ENCODE results near the gene MAP1B.

The MAP1B gene

DNA sequence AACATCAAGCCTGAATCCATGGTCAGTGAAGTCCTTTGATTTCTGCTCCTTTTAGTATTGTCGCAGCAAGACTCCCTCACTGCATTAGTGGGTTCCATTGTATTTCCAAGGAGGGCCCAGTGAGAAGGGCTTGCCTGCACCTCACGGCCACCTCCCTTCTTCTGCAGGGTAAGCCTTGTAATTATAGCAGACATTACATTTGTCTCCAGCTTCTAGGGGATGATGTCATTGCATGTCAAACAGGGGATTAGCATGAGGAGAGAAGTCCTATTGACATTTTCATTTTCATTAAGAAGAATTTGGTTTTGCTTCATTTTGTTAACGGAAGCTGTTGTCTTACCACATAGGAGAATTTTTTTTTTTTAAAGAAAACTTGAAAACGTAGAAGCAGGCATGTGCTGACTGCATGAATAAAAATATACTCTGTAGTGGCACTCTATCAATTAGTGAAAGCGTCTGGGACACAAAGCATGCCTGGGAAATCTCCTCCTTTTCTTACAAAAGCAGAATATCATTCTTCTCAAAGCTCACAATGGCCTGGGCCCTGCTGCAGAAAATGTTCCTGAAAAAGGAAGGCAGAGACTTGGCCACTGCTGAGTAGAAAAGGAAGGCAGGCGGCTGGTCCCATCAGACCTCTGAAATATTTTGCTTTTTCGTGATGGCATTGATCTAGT, 27.1 kb downstream of the MAP1B start:
- DNase-seq: no peak

DNA sequence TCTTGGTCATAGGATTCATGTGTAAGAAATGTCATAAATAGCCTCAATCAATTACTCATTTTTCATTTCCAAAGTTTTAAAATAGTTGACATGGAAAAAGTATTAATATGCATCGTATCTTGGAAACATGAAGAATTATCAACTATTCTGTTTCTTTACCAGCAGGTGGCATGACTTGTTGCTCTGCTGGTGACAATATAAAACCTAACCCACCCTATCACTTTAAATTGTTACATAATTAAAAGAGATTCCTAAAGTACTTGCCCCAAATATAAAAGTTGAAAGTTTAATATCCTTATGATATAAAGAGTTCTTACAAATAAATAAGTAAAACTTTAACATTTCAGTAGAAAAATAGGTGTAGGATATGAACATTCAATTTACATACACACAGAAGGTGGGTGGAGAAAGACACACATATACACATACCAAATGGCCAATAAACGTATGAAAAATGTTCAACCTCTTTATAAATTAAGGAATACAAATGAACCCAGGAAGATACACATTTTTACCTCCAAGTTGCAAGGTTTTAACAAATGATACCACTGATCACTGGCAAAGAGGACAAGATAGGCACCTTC, 30.6 kb downstream of the MAP1B start:
- DNase-seq: no peak

DNA sequence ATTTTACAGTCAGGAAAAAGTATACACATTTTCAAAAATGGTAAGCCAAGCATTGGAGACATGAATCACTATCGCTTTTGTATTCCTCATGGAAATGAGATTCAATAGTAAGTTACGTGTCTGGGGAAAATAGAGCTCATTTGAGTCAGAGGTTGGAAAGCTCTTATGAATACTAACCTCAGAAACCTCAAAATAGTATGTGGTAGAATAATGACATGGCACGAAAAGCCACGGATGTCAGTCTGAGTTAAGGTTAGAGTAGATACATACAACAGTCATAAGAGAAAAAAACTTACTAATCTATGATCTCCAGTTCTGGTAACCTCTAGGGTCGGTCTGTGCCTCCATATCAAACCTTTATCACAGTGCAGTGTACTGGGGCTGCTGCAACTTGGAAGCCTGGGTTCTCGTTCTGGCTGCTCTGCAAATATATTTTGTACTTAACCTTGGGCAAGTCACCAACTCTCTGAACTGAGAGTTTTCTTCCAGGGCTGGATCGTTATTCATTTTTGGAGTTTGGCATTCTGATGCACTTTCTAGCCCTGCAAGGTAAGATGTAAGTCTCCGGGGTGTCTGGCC, 31.8 kb downstream of the MAP1B start:
- DNase-seq: peak; percentile 15

DNA sequence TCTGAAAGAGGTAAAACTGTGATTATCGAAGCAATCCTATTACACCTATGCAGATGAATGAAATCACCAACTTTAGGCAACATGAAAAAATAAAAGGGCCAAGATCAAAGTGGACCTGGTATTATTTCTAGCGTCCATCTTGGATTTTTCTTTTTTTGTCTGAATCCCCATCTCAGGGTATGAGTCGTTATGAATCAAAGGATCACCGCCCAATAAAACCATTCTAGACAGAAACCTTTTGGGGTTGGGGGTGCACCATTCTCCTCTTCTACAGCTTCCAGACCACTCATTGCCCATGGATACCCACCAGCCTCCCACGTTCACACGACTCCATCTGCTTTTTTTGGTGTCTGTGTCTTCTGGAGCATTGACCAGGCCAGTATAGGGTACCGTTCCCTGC, 33.4 kb downstream of the MAP1B start:
- DNase-seq: no peak

DNA sequence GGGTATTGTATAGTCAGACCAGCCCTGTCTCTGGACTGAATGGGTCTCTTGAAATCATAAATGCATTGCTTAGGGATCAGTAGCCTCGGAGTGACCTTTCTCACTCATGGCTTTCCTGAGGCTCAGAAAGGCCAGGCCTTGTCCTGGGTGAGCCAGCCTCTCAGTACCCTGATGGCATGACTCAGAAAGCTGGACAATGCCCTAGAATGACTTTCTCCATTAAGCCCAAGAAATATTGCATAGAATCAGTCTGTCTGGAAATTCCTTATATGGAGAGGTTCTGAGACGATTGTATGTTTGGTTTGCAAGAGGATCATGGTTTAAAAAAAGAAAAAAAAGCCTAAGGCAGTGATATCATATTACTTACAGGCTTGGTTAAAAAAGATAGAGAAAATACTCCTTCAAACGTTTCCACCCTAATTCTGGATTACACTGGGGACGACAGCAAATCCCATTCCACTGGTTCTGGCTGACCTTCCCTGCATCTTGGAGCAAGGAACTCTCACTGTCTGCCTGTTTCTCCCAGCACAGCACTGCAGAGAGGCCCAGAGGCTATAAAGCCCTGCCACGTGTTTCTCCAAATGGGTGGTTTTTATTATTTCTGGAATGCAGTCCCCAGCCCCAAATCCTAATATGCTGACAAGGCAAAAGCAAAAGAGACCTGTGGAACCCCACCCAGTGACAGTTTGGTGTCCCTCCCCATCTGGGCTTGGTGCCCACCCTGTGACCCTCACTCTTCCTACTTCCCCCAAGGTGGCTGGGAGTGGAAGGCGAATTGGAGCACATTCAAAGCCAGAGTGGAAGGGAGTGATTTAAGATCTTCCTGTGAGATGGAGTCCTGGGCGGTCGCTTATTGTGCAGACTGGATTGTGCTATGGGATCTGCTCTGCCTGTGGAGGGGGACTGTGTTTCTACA, 34.4 kb downstream of the MAP1B start:
- DNase-seq: no peak

DNA sequence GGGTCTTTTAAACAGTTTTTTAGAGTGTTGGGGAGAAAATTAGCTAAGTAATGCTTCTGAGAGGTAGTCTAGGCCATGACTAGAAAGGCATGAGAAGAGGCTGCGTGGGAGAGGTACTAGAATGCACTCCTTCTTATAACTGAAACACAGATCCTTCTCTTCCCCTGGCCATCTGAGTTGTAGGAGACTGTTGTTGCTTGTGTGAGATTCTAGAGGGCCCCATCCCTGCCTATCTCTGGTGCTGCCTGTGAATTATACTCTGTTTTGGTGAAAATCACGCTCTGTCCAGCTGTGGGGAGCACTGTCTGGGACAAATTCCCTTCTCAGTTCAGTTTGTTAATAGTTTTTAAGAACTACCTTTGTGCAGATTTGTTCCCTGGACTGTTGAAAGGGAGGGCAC, 37.5 kb downstream of the MAP1B start:
- DNase-seq: no peak

DNA sequence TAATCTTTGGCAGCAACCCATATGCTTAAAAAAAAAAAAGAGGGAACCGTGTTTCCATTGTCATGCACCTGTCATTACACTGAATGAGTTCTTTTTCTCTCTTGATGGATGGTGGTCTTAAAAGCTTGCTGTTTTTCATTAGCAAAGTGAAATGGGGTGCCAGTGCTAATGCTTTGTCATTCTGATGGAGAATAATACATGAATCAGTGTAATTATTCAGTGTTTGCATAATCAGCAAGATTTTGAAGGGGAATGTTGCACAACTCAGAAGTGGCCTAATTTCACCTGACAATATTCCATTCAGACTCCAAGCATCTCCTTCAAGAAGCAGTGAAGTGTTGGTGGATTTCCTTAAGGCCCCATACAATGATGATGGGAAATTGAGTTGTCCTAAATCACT, 38.1 kb downstream of the MAP1B start:
- DNase-seq: no peak

DNA sequence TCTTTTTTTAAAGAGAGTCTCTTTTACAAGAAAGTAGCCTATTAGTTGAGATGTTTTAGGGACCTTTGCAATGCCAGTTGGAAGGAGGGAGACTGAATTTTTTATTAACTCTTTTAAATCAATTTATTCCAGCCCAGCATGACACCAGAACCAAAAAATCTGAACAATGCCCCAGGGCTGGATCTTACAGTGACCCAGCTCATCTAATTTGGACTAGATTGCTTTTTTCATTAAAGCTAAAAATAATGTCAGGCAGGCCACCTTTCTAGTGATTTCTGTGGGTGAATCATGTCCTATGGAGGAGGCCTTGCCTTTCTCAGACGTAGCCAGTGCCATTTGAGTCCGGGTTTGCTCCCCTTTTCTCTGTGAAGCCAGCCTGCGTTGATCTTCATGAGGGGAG, 38.8 kb downstream of the MAP1B start:
- DNase-seq: no peak

DNA sequence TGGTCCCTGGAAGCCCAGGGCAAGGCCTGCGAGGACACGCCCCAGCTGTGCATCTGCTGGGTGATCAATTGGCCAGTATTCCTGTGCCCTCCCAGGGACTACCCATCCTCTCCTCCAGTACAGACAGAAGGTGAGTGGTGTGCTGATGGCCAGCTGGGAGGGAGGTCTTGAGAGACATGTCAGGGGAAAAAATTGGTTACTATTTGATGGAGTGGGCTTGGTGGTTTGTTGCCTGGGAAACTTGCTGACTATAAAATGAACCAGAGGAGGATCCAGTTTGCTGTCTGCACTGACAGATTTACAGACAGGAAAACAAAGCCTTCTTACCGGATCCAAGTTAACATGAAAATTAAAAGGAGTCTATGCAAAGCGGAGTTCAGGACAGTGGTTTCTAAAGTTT, 40.3 kb downstream of the MAP1B start:
- no peak for DNase-seq

DNA sequence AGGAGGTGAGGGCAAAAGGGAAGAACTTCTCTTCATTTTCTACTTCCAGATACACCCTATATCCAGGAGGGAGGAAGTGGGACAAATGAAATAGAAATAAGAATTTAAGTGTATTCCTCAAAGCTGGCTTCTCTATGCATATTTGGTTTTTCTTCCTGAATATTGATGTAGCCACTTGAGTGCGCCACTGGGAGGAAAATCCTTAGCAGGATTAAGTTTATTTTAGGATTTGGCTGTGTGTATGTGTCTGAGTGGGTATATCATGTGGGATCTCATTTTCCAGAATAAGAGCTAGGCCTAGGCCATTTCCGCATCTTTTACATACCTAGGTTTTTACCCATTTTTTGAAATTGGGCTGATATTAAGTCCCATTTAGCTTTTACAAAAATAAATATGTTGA, 42.5 kb downstream of the MAP1B start:
- DNase-seq: no peak

DNA sequence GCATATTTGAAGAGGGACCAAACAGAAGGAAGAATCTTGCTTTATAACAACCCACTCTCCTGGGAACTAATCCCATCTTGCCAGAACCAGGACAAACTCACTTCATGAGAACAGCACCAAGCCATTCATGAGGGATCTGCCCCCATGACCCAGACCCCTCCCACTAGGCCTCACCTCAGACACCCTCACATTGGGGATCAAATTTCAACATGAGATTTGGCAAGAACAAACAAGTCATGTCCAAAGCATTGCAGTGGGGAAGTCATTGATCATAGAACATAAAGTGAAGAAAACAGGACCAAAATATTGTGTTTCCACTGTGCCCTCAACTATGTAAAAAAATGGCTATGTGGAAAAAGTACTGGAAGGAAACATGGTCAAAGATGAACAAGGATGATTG, 43.9 kb downstream of the MAP1B start:
- DNase-seq: no peak

DNA sequence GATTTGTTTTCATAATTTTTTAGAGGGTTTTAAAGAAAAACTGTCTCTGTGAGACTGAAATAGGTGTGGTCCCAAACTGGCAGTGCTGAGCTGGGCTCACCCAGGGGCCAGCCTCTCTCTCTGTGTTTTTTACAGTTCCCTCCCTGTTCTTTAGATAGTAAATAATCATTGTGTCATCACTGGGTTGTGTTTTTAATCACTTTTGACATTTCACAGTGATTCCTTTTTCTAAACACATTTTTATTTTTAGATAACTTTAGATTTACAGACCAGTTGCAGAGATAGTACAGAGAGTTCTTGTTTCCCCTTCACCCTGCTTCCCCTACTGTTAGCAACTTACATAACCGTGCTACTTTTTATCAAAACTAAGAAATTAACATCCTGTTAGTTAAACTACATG, 44.4 kb downstream of the MAP1B start:
- no peak for DNase-seq

DNA sequence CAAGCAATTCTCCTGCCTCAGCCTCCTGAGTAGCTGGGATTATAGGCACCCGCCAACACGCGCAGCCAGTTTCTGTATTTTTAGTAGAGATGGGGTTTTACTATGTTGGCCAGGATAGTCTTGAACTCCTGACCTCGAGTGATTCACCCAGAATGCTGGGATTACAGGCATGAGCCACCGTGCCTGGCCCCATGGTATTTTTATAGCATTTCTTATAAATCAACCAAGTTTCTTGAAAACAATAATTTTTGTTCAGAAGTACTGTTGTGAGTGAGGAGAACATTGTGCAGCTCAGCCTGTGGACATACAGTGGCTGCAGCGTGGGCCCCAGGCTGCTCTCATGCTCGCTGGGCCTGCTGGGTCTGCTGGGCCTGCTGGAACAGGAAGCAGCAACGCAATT, 45.3 kb downstream of the MAP1B start:
- DNase-seq: no peak

DNA sequence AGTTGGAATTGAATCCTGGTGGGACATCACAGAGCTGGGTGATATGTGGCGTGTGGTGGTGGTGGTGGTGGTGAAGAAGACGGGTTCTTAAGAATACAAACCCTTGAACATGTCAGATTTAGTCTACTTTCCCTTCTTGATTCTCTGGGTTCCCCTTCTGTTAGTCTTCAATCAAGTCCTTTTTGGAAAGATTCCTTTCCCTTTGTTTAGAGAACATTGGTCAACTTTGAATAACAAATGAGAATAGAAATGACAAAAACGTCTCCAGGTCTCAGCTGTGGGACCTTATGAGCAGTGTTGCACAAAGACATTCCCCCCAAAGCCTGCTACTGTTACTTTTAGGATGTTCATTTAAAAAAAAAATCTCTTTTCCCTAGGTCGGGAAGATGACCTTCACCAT, 46.3 kb downstream of the MAP1B start:
- DNase-seq: no peak

DNA sequence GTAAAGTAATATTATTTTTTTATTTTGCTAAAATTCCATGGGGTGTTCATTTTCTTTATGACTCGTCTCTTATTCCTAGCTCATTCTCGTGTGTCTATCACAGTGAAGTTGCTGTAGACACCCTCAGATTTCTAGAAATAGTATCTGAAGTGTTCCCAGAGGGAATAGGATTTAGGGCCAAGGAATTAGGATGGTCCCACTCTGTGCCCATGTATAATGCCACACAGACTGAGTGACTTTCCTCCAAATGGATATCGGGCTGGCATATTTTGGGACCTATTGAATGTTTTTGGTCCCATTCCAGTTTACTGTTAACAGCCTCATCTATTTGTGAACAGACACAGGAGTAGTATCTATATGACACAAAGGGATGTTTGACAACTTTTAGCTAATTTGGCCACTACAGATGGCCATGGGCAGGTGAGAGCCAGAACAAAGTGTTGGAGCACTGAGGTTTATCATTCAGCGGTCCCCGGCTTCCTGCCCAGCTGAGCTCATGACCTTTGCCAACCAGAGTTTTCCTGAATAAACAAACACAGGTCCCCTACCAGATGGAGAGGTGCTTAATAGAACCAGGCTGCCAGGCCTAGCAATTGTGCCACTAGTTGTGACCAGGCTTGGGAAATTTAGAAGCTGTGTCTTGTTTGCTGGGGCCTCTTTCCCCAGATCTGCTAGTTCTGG, 46.9 kb downstream of the MAP1B start:
- no peak for DNase-seq

DNA sequence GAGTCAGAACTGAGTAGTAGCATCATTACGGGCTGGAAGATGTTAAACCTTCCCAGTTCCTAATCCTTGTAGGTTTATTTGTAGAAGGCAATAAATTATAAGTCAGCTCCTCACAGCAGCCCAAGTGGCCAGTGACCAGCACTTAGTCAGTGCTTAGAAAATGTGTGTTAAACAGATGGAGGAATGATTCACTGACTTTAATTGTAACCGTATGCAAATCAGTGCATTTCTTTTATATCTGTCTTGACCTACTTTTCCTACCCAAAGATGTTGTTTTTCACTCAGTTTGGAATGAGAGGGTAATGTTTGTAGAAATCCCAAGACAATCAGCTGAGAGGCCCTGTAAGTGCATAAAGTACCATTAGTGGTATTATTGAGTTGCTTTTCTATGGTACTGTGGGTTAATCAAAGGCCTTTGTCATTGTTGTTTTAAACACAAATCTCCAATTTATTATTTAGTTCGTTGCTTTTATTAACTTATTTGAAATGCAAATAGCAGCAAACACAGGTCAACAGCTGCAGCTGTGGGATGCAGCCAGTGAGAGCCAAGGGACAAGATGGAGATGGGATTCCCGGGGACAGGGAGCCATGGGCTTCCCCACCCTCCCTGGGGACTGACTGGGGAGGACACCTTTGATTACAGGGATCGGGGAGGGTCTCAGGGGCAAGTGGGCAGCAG, 49.8 kb downstream of the MAP1B start:
- DNase-seq: peak; percentile 41

DNA sequence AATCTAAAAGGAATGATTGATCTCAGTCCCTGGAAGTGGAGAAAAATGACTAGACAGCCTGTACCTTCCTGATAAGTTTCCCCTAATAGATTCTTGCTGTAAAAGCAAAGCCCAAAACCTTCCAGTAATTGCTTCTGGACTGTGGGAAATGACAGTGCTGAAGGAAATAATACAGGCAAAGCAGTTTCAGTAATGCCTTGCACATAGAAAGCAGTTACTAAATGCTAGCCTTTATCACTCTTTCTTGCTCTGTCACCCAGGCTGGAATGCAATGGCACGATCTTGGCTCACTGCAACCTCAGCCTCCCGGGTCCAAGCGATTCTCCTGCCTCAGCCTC, 50.3 kb downstream of the MAP1B start:
- no peak for DNase-seq

DNA sequence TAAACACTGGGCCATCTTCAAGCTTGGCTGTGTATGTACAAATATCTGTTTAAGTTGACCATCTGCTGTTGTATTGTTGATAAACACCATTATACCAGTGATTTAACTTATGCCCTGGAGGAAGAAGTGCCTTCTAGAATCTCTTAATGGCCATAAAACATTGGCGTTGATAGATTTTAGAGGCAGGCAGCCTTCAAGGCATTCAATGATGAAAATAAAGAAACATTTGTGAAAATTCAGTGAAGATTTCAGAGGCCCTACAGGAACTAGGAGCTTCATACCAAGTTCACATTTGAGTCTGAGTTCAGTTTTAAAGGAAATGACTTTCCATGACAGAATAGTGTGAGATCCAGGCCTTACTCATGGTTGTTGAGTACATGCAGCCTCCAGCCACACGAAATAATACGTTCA, 52.2 kb downstream of the MAP1B start:
- DNase-seq: no peak

DNA sequence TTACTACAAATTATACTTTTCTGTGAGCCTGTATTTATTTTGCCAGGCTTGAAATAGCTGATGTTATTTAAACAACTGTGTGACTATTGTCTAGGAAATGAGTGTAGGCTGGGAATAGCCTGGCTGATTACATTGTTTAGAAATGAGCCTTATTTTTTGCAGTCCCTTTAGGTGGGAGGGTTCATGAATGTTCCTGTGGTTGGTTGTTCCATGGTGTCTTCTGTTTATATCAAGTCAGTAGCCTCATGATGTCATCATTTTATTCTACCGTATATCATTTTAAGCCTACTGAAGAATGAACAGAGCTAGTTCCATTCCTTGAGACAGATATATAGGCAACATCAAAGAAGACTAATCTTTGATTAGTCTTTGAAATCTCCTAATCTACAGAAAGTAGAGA, 53.1 kb downstream of the MAP1B start:
- no peak for DNase-seq

DNA sequence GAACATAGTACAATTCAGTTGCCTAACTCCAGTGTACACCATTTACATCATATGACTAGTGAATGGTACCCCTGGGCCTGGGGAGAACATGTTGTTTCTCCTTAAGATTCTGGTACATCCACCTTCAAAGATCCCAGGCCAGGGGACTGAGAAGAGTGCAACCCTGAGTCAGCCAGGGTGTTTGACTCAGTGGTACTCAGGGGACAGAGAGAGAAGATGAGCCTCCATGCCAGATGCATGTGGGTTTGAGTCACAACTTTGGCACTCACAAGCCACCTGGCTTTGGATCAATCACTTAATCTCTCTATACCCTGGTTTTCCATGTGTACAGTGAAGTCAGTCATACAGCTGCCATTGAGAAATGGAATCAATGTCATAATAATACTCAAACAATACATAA, 53.7 kb downstream of the MAP1B start:
- no peak for DNase-seq

DNA sequence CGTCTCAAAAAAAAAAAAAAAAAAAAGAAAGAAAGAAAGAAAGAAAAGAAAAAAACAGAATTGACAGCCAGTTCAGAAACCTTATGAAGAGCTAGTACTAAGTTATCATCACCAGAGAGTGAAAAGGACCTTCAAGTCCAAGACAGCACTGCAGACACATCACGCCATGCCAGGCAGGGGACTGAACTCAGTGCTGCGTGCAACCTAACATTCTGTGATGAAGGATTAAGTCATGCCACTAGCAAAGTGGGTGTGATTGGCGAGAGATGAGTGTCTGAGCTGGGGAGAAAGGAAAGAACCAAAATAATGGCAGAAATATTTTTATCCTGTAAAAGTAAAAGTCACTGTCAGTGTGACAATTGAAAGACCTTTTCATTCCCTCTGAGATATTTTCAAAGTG, 54.7 kb downstream of the MAP1B start:
- DNase-seq: no peak

DNA sequence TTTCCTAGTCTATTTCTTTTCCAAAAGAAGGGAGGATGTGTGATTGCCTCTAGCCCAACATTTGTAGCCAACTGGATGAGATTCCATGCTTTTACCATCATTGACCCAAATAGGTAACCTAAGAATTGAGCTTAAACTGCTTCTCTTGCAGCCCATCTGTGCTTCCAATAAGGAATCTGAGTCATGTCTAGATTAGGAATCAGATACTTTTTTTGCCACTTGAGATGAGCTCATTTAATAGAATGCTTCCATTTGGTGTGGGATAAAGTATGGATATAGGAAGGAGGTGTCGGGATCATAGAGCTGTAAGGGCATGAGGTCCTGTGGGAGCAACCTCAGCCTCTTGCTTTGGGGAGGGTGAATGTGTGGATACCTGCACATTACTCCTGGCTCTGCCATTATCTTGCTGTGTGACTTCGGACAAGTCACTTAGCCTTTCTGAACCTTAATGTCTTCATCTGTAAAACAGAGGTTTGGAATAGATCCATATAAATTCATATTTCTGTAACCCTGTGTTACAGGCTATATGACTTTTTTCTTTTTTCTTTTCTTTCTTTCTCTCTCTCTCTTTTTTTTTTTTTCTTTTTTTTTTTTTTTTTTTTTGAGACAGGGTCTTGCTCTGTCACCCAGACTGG, 56.2 kb downstream of the MAP1B start:
- no peak for DNase-seq
